ENCODE results near the gene TMEM89. TPM values are rescaled to one million over a fixed set of nuclear protein-coding genes. Genes with fewer than 3 reads are reported as not detected.
A peak's percentile ranks its signal among the peaks of the same experiment; 100 is the strongest.

The TMEM89 gene
- total and polyA plus RNA-seq, 2 of the 4 experiments (the other 2 are of a cell fraction): 0.15 TPM; not detected in 1

- no peak overlapping the region for H2BK15ac ChIP-seq (ENCODE audit: low read depth, low read length)
- no peak overlapping the region for H3K4me2 ChIP-seq (ENCODE audit: low read depth, low read length)
- H2AK9ac ChIP-seq (replicated peaks; ENCODE audit: low read depth, low read length, poor library complexity): no peak overlapping the region
- no peak overlapping the region for H2AFZ ChIP-seq (replicated peaks; ENCODE audit: low read length, poor library complexity)
- peaks cover 20 to 78% of the 10 kb centered on the region in 2 experiments; a peak in 3 of 4 replicates for H3K79me1 ChIP-seq (ENCODE audit: low read depth in 1 of 2, low read length in 2 of 2)
- no peak overlapping the region for H2BK120ac ChIP-seq (ENCODE audit: low read depth, low read length)
- ATAC-seq (ENCODE audit: low read depth) (no peak), DNase-seq (no peak)
- BruUV-seq (replicated peaks): no TSS peak
- H3K36me3 ChIP-seq (ENCODE audit: control insufficient read depth, insufficient read depth, low read length): peaks cover 75% of the 10 kb centered on the region
- H3K27ac ChIP-seq (ENCODE audit: insufficient read depth, low read length): no peak overlapping the region
- H3K9me3 ChIP-seq (ENCODE audit: control insufficient read depth, insufficient read depth, low read length): no peaks in the 10 kb centered on the region
- peaks cover 35% of the 10 kb centered on the region for H3K9me1 ChIP-seq (ENCODE audit: insufficient read depth, low read length)
- in situ Hi-C loops (cut with MboI; ENCODE audit: low sequenced_read_pairs): no loop called here
- H4K5ac ChIP-seq (ENCODE audit: low read depth, low read length): no peak overlapping the region
- H3K14ac ChIP-seq (replicated peaks; ENCODE audit: low read depth, low read length): no peak overlapping the region
- H4K91ac ChIP-seq (ENCODE audit: insufficient read depth, low read depth, low read length): no peak overlapping the region
- peak overlapping the region; percentile 43; the same call in 1 of the 2 replicates for H2AK5ac ChIP-seq (ENCODE audit: low read depth, low read length)
- no peak overlapping the region for H3K4me3 ChIP-seq (ENCODE audit: insufficient read depth, low read depth, low read length)
- no peak overlapping the region for H3K18ac ChIP-seq (ENCODE audit: low read depth, low read length)
- H3K23ac ChIP-seq (ENCODE audit: low read depth, low read length): no peak overlapping the region
- dilution Hi-C loops (cut with HindIII; ENCODE audit: low sequenced_read_pairs, unreplicated experiment): no loop called here
- H3K9ac ChIP-seq (ENCODE audit: low read depth, low read length): no peak overlapping the region
- WGBS, 2 experiments (ENCODE audit: extremely low coverage in 2 of 2, insufficient read length in 1 of 2): 97% methylated on average over 14 of the region's 19 CpGs; no CpG with 5 or more reads in 1 of the 2 experiments
- intact Hi-C loops (cut with micrococcal nuclease): no loop called here
- H4K8ac ChIP-seq (ENCODE audit: low read depth in 2 of 2, low read length in 2 of 2): no peak overlapping the region
- no peak overlapping the region for H2BK20ac ChIP-seq (ENCODE audit: low read depth, low read length)
- H3K56ac ChIP-seq (ENCODE audit: extremely low read depth, insufficient read depth, low read length): no peak overlapping the region
- H3K4ac ChIP-seq (ENCODE audit: low read depth, low read length): peak overlapping the region; percentile 48; the same call in 1 of the 2 replicates
- CTCF ChIA-PET: interaction anchor here (1.3 kb wide), 1 partner anchor 68 kb away, joined by 3 read pairs; no protein-coding TSS in a partner anchor
- POLR2A ChIA-PET (ENCODE audit: unreplicated experiment): no interaction called here
- no peaks in the 10 kb centered on the region for H3K27me3 ChIP-seq (ENCODE audit: control insufficient read depth, insufficient read depth, low read length)
- no peak for TF ChIP-seq CEBPB (IDR thresholded peaks at IDR 0.05; ENCODE audit: low read depth, low read length)
- TF ChIP-seq SMC3 (IDR thresholded peaks at IDR 0.05; ENCODE audit: low read depth, low read length): no peak
- TF ChIP-seq ELK1 (IDR thresholded peaks at IDR 0.05; ENCODE audit: borderline replicate concordance, low read depth, low read length): no peak
- no peak for TF ChIP-seq BHLHE40 (IDR thresholded peaks at IDR 0.05; ENCODE audit: low read depth, low read length)
- no peak for TF ChIP-seq RAD21 (IDR thresholded peaks at IDR 0.05; ENCODE audit: low read length)
- TF ChIP-seq MAFK (IDR thresholded peaks at IDR 0.05; ENCODE audit: low read depth, low read length): no peak
- H4K20me1 ChIP-seq (ENCODE audit: insufficient read depth, low read length): peaks cover 26% of the 10 kb centered on the region
- H2BK5ac ChIP-seq (ENCODE audit: low read depth, low read length, poor library complexity, severe bottlenecking): no peak overlapping the region
- peaks cover 36% of the 10 kb centered on the region for H3K4me1 ChIP-seq (ENCODE audit: control insufficient read depth, insufficient read depth, low read length)
These were observed 20.6 kb downstream of the TMEM89 start for GRCh38 chr3:48600711-48601621.
